ENCODE results near the gene BIN1.

GRCh38 chr2:127104881-127105655, 1.9 kb downstream of the BIN1 start:
- no peak for TF ChIP-seq CTCF (IDR thresholded peaks at IDR 0.05)
- no peak for TF ChIP-seq EP300 (IDR thresholded peaks at IDR 0.05)
